DOHH2 (cell line): ENCODE measurements around the gene ACOT11.

Source experiments
- CTCF ChIP-seq: fragments of 200-600 bp; sonication (generic); IDR thresholded peaks from one replicate; pipeline ENCODE4 v1.5.1; 2014; ENCODE audit warnings: antibody characterized with exemption, mild to moderate bottlenecking, low read depth, low read length; ENCODE audit not compliant: poor library complexity, severe bottlenecking
- EZH2phosphoT487 ChIP-seq: fragments of 200-600 bp; sonication (generic); IDR thresholded peaks from 2 replicates; pipeline ENCODE4 v1.6.1; 2017; ENCODE audit warnings: borderline replicate concordance, mild to moderate bottlenecking, antibody characterized with exemption, low read length, moderate library complexity, mixed read lengths

DNA sequence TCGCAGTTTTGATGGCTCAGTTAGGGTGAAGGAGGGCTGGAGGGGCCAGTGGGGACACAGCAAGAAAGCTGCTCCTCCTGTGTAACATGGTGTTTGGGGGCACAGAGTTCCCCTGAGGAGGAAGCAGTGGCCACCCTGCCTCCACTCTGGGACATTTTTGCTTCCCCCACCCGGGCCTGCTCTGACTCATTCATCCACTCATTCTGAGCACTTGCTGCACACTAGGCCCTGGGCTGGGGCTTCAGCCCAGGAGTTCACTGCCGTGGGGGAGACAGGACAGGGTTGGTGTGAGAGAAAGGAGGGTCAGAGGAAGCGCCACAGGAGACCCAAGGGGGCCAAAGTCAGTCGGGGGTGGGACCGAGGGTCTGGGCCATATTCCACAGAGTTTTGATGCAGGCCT is 41.4 kb upstream of the ACOT11 start:
- no peak for TF ChIP-seq CTCF
- no peak for TF ChIP-seq EZH2phosphoT487
